Activated CD8-positive, alpha-beta T cell treated with anti-CD3 and anti-CD28 coated beads, Interleukin-2, amount 10 ng/mL, durations not matched to agents 7 days and 5 days (primary cell): ENCODE data around the gene SPINDOC. TPM values are rescaled to one million over a fixed set of nuclear protein-coding genes. Genes with fewer than 3 reads are reported as not detected.
A peak's percentile ranks its signal among the peaks of the same experiment; 100 is the strongest.
"Not testable (repeated sequence)": the region's sequence is repeated elsewhere in the genome, so short reads cannot be mapped to it uniquely, and the experiment has no call there.

Experiments
- ATAC-seq: fragments of 150-1000 bp; cut with Tn5 transposase; one replicate; pipeline ENCODE4 v1.10.0; 2021; ENCODE audit warnings: moderate library complexity
- CTCF ChIA-PET: fragments of 350-600 bp; sonication (Branson Sonifier 250); formaldehyde crosslinking; loops from one replicate; lab custom pipeline; 2021; ENCODE audit warnings: antibody characterized with exemption; lab: Charles Lee
- POLR2A ChIA-PET: fragments of 350-600 bp; sonication (Branson Sonifier 250); formaldehyde crosslinking; loops from one replicate; lab custom pipeline; 2021; ENCODE audit warnings: antibody characterized with exemption; lab: Charles Lee
- DNase-seq: peaks from one replicate; pipeline ENCODE4 v3.0.0-alpha.2; 2020
- H3K27ac Mint-ChIP-seq: one replicate; pipeline ENCODE4 v1.8.0; 2021; ENCODE audit warnings: mild to moderate bottlenecking, mixed read lengths
- H3K27me3 Mint-ChIP-seq: one replicate; pipeline ENCODE4 v1.8.0; 2021; ENCODE audit warnings: low read depth, mixed read lengths
- H3K36me3 Mint-ChIP-seq: one replicate; pipeline ENCODE4 v1.8.0; 2021; ENCODE audit warnings: low read depth, mixed read lengths
- H3K4me1 Mint-ChIP-seq: one replicate; pipeline ENCODE4 v1.8.0; 2021; ENCODE audit warnings: low read depth, mixed read lengths
- H3K4me3 Mint-ChIP-seq: one replicate; pipeline ENCODE4 v1.8.0; 2021; ENCODE audit warnings: mild to moderate bottlenecking, mixed read lengths
- H3K9me3 Mint-ChIP-seq: one replicate; pipeline ENCODE4 v1.8.0; 2022; ENCODE audit warnings: mixed read lengths; ENCODE audit not compliant: insufficient read depth
- total RNA-seq, 2 experiments: library from RNA; stranded (reverse); gene quantifications; one replicate each; pipeline ENCODE4 v1.2.3, GENCODE V29; 2021

Gene SPINDOC
- total RNA-seq, 2 experiments from 2014 or later = 49.1 to 50.4 TPM

DNA sequence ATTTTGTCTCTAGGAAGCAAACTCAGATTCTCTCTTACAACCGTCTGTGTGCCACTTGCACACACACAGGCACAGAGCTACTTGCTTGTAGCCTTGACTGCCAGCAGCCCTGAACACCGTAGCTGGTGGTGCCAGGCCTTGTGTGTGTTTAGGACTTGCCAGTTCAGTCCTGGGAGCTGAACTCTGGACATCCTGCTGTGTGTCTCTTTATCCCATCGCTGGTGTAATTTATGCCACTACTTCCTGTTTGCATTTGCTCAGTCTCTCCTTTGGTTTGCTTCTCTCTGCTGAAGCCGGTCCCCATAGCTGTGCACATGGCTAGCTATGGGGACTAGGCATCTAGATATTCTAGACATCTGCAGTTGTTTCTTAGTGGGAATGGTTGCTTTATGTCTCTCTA, 49.7 kb downstream of the SPINDOC start:
- Mint-ChIP-seq H3K27ac (peak overlapping the region; percentile 82), H3K4me3 (no peak overlapping the region), H3K4me1 (peaks cover 61% of the 10 kb centered on the region), H3K27me3 (no peaks in the 10 kb centered on the region), H3K9me3 (no peaks in the 10 kb centered on the region), H3K36me3 (peaks cover 42% of the 10 kb centered on the region)
- ATAC-seq (peak; percentile 72), DNase-seq (peak; percentile 31)
- POLR2A ChIA-PET = interaction anchor here (0.7 kb wide), 1 partner anchor 126 kb away, joined by 3 read pairs; no protein-coding TSS in a partner anchor
- CTCF ChIA-PET = interaction anchor here (0.9 to 1.7 kb wide), 5 partner anchors 9 to 25 kb away, joined by 3 to 12 read pairs (median 5); partner anchors contain the start of gene MARK2

DNA sequence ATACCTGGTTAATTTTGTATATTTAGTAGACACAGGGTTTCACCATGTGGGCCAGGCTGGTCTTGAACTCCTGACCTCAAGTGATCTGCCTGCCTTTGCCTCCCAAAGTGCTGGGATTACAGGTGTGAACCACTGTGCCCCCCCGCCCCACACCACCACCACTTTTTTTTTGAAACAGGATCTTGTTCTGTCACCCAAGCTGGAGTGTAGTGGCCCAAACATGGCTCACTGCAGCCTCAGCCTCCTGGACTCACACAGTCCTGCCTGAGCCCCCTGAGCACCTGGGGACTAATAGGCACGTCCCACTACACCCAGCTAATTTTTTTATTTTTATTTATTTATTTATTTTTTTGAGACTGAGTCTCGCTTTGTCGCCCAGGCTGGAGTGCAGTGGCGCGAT, 50.4 kb downstream of the SPINDOC start:
- DNase-seq, H3K4me3 Mint-ChIP-seq, ATAC-seq, H3K27me3 Mint-ChIP-seq, H3K9me3 Mint-ChIP-seq, POLR2A ChIA-PET: not testable (repeated sequence)
- H3K4me1 Mint-ChIP-seq = peaks cover 66% of the 10 kb centered on the region
- peak overlapping the region; percentile 77 for H3K27ac Mint-ChIP-seq
- CTCF ChIA-PET = interaction anchor here (0.9 to 1.6 kb wide), 4 partner anchors 8 to 24 kb away, joined by 3 to 7 read pairs (median 4); no protein-coding TSS in a partner anchor
- peaks cover 46% of the 10 kb centered on the region for H3K36me3 Mint-ChIP-seq

DNA sequence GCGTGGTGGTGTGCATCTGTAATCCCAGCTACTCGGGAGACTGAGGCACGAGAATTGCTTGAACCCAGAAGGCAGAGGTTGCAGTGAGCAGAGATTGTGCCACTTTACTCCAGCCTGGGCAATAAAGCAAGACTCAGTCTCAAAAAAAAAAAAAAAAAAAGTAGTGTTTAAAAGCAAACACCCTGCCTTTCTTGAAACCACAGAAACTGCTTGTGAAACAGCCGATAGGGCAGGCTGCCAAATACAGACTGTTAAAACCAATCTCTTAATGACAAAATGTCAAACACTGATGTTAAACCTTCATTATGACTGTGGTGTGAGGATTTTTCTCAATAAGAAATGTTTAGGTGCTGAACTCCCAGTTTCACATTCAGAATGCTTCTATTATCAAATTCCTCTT, 53.0 kb downstream of the SPINDOC start:
- H3K36me3 Mint-ChIP-seq = peaks cover 53% of the 10 kb centered on the region
- DNase-seq (peak; percentile 82), ATAC-seq (peak; percentile 64)
- ChIA-PET POLR2A (interaction anchor here (1.4 to 1.5 kb wide), 2 partner anchors 10 to 27 kb away, joined by 3 to 4 read pairs; partner anchors contain the start of gene MARK2), CTCF (interaction anchor here (1.0 to 2.8 kb wide), 6 partner anchors 10 to 35 kb away, joined by 3 to 8 read pairs (median 4); partner anchors contain the start of gene MARK2)
- peak overlapping the region; percentile 89 for H3K27ac Mint-ChIP-seq
- peaks cover 83% of the 10 kb centered on the region for H3K4me1 Mint-ChIP-seq
- no peaks in the 10 kb centered on the region for H3K9me3 Mint-ChIP-seq
- peak overlapping the region; percentile 72 for H3K4me3 Mint-ChIP-seq
- H3K27me3 Mint-ChIP-seq = no peaks in the 10 kb centered on the region

DNA sequence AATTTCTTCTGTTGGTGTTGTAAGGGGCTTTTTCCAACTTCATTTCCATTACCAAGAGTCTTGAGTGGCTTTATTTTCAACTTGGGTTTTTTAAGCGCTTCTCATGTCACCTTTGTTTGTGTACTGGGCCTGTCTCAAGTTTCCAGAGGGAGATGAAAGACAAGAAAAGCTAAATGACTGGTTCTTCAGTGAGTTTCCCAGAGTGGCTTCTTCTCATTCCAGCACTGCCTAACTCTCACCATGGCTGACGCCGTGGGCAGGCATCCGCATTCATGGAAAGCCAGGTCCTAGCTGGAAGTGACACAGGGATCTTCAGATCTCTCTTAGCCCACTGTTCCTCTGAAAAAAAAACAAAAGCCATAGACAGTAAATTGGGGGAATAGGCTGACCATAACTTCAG, 54.3 kb downstream of the SPINDOC start:
- DNase-seq (no peak), ATAC-seq (no peak)
- ChIA-PET CTCF (interaction anchor here (1.1 to 2.8 kb wide), 6 partner anchors 11 to 132 kb away, joined by 3 to 8 read pairs (median 4); no protein-coding TSS in a partner anchor), POLR2A (interaction anchor here (1.5 kb wide), 1 partner anchor 29 kb away, joined by 4 read pairs; the partner anchor contains the start of gene MARK2)
- Mint-ChIP-seq H3K4me1 (peaks cover 85% of the 10 kb centered on the region), H3K4me3 (no peak overlapping the region), H3K27me3 (no peaks in the 10 kb centered on the region), H3K9me3 (no peaks in the 10 kb centered on the region), H3K27ac (no peak overlapping the region), H3K36me3 (peaks cover 47% of the 10 kb centered on the region)

DNA sequence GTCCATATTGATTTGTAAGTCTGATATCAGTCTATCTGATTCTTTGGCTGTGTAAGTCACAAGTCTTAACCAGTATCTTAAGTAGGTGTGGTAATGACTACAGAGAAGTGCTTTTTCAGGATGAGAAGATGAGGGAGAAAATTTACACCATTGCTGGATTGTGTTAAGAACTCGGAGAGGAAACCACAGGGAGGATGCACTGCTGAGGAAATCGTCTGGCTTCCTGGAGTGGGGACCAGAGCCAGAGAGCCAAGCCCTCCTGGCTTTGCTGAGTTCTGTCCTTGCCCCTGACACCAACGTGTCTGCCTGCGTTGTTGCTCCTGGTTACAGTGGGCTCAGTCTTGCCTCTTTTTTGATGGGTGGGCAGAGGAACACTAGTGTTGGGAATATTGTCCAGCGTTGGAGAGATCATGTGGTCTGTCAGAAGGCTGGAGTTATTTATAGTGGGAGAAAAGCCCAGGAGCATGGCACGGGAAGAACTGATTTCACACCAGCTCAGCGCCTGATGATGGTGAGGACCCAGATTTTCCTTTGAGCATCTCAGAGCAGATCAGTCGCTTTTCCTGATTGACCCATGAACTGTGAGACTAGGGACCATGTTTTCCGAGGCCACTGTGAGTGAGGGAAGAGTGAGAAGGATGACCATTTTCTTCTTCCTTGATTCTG, 55.3 kb downstream of the SPINDOC start:
- no peaks in the 10 kb centered on the region for H3K27me3 Mint-ChIP-seq
- ChIA-PET POLR2A (interaction anchor here (1.1 kb wide), 1 partner anchor 12 kb away, joined by 3 read pairs; no protein-coding TSS in a partner anchor), CTCF (interaction anchor here (1.2 to 3.1 kb wide), 3 partner anchors 31 to 77 kb away, joined by 6 to 25 read pairs (median 6); partner anchors contain the start of gene MARK2)
- H3K36me3 Mint-ChIP-seq = peaks cover 44% of the 10 kb centered on the region
- H3K27ac Mint-ChIP-seq = peak overlapping the region; percentile 94
- ATAC-seq (no peak), DNase-seq (no peak)
- peaks cover 85% of the 10 kb centered on the region for H3K4me1 Mint-ChIP-seq
- H3K4me3 Mint-ChIP-seq = peak overlapping the region; percentile 1
- H3K9me3 Mint-ChIP-seq = no peaks in the 10 kb centered on the region

DNA sequence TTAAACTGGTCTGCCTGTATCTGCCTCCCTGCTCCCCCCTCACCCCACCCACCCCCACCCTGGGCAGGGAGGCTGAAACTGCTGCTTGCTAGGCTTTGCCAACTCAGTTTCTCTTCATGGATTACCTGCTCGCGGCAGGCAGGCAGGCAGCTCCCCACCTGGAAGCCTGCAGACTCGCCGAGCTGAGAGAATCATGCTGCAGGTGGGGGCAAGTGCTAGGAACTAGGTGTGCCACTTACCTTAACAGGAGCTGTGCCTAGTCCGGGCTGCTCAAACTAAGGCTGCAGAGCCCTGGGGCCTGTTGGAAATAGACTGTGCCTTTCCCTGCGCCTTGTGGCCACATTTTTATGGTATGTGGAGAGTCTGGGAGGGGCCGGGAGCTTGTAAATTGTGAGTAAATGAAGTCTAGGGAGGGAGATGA, 55.9 kb downstream of the SPINDOC start:
- DNase-seq (no peak), ATAC-seq (peak; percentile 11)
- Mint-ChIP-seq H3K4me1 (peaks cover 88% of the 10 kb centered on the region), H3K4me3 (peak overlapping the region; percentile 61), H3K27me3 (no peaks in the 10 kb centered on the region), H3K36me3 (peaks cover 47% of the 10 kb centered on the region), H3K9me3 (no peaks in the 10 kb centered on the region), H3K27ac (peak overlapping the region; percentile 94)
- ChIA-PET POLR2A (interaction anchor here (1.1 kb wide), 1 partner anchor 13 kb away, joined by 3 read pairs; no protein-coding TSS in a partner anchor), CTCF (interaction anchor here (1.2 to 3.1 kb wide), 3 partner anchors 31 to 77 kb away, joined by 6 to 25 read pairs (median 6); partner anchors contain the start of gene MARK2)

DNA sequence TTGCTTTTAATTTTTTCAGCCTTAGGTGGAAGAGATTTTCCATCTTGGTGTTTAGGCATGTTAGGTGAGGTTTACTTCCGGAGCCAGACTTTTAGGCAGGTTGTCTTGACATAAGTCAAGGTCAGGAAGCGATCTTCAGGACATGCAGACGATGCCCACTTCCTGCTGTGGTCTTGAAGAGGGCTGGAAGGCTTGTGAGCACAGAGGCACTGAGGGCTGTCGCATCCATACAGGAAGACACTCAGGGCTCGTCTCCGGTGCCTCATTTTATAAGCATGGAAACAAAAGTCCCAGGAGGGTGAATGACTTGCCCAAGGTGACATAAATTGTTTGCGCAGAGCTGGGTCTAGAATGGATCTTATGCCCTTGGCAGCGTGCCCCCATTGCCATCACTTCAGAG, 56.4 kb downstream of the SPINDOC start:
- DNase-seq (peak; percentile 79), ATAC-seq (peak; percentile 79)
- H3K27me3 Mint-ChIP-seq = no peaks in the 10 kb centered on the region
- H3K4me1 Mint-ChIP-seq = peaks cover 90% of the 10 kb centered on the region
- ChIA-PET CTCF (interaction anchor here (1.2 to 3.1 kb wide), 3 partner anchors 32 to 76 kb away, joined by 6 to 25 read pairs (median 6); partner anchors contain the start of gene MARK2), POLR2A (no interaction called here)
- H3K36me3 Mint-ChIP-seq = peaks cover 51% of the 10 kb centered on the region
- no peaks in the 10 kb centered on the region for H3K9me3 Mint-ChIP-seq
- H3K4me3 Mint-ChIP-seq = peak overlapping the region; percentile 61
- H3K27ac Mint-ChIP-seq = peak overlapping the region; percentile 94

DNA sequence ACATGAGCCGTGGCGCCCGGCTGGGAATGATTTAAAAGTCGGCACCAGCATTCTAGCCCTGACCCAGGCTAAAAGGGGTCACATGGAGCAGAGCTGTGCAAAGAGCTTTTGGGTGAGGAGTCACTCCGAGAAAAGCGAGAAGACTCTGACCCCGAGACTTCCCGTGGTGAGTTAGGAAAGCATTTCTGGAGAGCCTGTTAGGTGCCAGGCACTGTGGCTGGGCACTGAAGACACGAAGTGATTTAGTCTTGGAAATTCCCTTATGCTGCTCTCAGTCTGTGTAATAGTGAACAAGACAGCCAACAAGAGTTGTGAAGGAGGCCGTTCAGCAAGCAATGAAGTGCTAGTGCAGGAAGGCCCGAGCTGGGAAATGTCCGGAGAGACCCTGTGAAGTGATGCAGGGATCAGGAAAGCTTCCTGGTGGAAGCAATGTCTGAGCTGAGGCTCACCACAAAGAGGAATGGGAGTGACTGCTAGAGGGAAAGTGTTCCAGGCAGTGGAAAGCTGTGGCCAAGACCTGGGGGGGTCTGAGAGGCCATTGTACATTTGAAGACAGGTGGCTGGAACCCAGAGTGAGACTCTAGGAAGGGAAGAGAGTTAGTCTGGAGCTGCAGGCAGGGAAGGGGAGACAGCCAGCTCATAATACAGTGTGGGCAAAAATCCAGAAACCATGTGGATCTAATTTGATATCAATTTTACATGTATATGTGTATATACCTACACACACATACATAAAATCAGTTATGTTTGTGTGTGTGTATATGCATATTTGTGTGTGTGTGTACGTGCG, 57.3 kb downstream of the SPINDOC start:
- H3K36me3 Mint-ChIP-seq = peaks cover 49% of the 10 kb centered on the region
- no peak for ATAC-seq
- POLR2A ChIA-PET = interaction anchor here (0.8 kb wide), 1 partner anchor 32 kb away, joined by 4 read pairs; the partner anchor contains the start of gene MARK2
- no peaks in the 10 kb centered on the region for H3K27me3 Mint-ChIP-seq
- no peaks in the 10 kb centered on the region for H3K9me3 Mint-ChIP-seq
- H3K27ac Mint-ChIP-seq = peak overlapping the region; percentile 94
- peak overlapping the region; percentile 61 for H3K4me3 Mint-ChIP-seq
- H3K4me1 Mint-ChIP-seq = peaks cover 85% of the 10 kb centered on the region
- DNase-seq = no peak
- CTCF ChIA-PET = interaction anchor here (1.2 to 3.1 kb wide), 3 partner anchors 27 to 36 kb away, joined by 3 to 25 read pairs (median 6); partner anchors contain the start of gene MARK2

DNA sequence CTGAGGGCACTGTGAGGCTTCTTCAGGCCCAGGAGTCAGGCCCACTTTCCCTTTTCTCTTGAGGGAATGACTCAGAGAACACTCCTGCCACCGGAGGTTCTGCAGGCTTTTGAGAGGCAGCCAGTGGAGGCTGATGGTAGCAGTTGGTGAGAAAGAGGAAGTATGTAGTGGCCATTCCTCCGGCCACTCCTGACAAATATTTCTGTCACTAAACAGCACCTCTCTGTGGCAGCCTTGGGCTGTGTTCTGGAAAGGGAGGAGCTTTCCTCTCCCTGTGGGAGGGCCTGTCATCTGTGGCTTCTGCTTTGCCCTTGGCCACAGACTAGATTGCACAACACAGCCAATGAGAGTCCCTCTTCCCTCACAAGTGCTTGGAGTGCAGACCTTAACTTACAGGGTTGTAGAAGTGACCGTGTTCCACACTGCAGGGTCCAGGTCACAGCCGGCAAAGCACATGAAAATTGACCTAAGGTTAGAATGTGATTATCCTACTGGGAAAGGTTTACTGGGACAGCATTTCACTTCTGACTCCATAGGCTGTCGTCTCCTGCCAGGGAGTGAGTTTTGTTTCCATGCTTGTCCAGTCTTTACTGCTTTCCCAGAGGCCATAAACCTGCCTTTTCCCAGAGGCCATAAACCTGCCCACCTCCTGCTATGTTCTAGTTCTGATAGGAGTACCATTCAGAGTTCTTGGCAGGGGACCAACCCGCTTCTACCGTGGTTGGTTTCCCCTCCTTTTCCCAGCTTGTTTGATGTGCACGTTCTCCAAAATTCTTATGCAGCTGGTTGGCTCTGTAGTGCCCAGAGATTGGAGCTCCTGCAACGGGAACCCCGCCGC, 58.9 kb downstream of the SPINDOC start:
- peaks cover 71% of the 10 kb centered on the region for H3K4me1 Mint-ChIP-seq
- CTCF ChIA-PET = interaction anchor here (0.5 to 2.6 kb wide), 13 partner anchors 8 to 79 kb away, joined by 3 to 35 read pairs (median 4); partner anchors contain the start of gene MARK2
- DNase-seq (peak; percentile 69), ATAC-seq (peak; percentile 80)
- H3K9me3 Mint-ChIP-seq = no peaks in the 10 kb centered on the region
- peak overlapping the region; percentile 53 for H3K4me3 Mint-ChIP-seq
- POLR2A ChIA-PET = interaction anchor here (0.6 to 1.1 kb wide), 2 partner anchors 20 to 191 kb away, joined by 3 read pairs; partner anchors contain the start of gene RTN3
- H3K27me3 Mint-ChIP-seq = no peaks in the 10 kb centered on the region
- H3K36me3 Mint-ChIP-seq = peaks cover 45% of the 10 kb centered on the region
- peak overlapping the region; percentile 75 for H3K27ac Mint-ChIP-seq

DNA sequence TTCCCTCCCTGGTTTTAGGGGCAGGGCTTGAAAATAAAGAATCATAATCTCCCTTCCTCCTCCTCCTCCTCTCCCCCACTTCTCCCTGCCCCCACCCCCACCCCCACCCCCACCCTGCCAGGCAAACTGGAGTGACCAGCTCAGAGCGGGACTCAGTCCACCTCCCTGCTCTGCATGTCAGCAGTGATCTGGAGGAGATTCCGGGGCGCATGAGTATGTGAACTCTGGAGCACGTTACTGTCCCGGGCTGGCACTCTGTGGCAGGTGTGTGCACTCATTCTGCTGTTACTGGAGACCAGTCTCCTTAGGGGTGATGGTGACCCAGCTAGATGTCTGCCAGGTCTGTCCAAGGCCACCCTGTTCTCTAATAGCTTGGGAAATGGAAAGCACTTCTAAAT, 59.5 kb downstream of the SPINDOC start:
- DNase-seq = no peak
- Mint-ChIP-seq H3K4me1 (peaks cover 65% of the 10 kb centered on the region), H3K27ac (peak overlapping the region; percentile 60)

More for the DNA sequence above, 59.5 kb downstream of the SPINDOC start:
- Mint-ChIP-seq H3K4me3 (no peak overlapping the region), H3K36me3 (peaks cover 41% of the 10 kb centered on the region), H3K27me3 (no peaks in the 10 kb centered on the region), H3K9me3 (no peaks in the 10 kb centered on the region)
- CTCF ChIA-PET = interaction anchor here (0.7 to 2.6 kb wide), 8 partner anchors 10 to 73 kb away, joined by 3 to 35 read pairs (median 4); partner anchors contain the start of gene MARK2
- ATAC-seq = no peak
- POLR2A ChIA-PET = interaction anchor here (0.6 to 1.1 kb wide), 2 partner anchors 20 to 192 kb away, joined by 3 read pairs; partner anchors contain the start of gene RTN3
